Lung (tissue), 12 donors: ENCODE measurements around the gene ADAM12. TPM values are rescaled to one million over a fixed set of nuclear protein-coding genes. Genes with fewer than 3 reads are reported as not detected.

ENCODE experiments used
- ATAC-seq: fragments of 200-7000 bp; cut with Tn5 transposase; one replicate; pipeline ENCODE4 v1.9.1; 2020; ENCODE audit warnings: moderate number of reproducible peaks; ENCODE audit not compliant: insufficient read depth, low FRiP score
- DNase-seq, 3 donors: peaks; one replicate each; pipeline ENCODE4 v3.0.0-alpha.2; 2013 to 2017
- H3K27ac ChIP-seq, 2 donors: one replicate each; pipeline ENCODE4 v1.5.1; 2013; ENCODE audit warnings: mild to moderate bottlenecking in 2 of 2, moderate library complexity in 2 of 2, control low read depth in 1 of 2, inconsistent platforms in 1 of 2, low read depth in 1 of 2, low read length in 1 of 2
- H3K27me3 ChIP-seq, 3 donors: one replicate each; pipeline ENCODE4 v1.5.1; 2013; ENCODE audit warnings: low read length in 2 of 3; ENCODE audit not compliant: control insufficient read depth in 3 of 3, insufficient read depth in 3 of 3
- H3K36me3 ChIP-seq, 4 donors: one replicate each; pipeline ENCODE4 v1.5.1; 2013; ENCODE audit warnings: low read length in 4 of 4, mild to moderate bottlenecking in 1 of 4, moderate library complexity in 1 of 4; ENCODE audit not compliant: control insufficient read depth in 4 of 4, insufficient read depth in 4 of 4
- H3K4me1 ChIP-seq, 5 donors: one replicate each; pipeline ENCODE4 v1.5.1; 2013; ENCODE audit warnings: low read length in 5 of 5, mild to moderate bottlenecking in 2 of 5, moderate library complexity in 1 of 5; ENCODE audit not compliant: control insufficient read depth in 5 of 5, insufficient read depth in 5 of 5
- H3K4me3 ChIP-seq: one replicate; pipeline ENCODE4 v1.5.1; 2013; ENCODE audit warnings: mild to moderate bottlenecking, control low read depth, moderate library complexity
- H3K9ac ChIP-seq, 2 donors: one replicate each; pipeline ENCODE4 v1.5.1; 2013; ENCODE audit warnings: low read length in 2 of 2, control low read depth in 1 of 2; ENCODE audit not compliant: insufficient read depth in 1 of 2
- H3K9me3 ChIP-seq, 4 donors: one replicate each; pipeline ENCODE4 v1.5.1; 2013; ENCODE audit warnings: low read length in 3 of 4, mild to moderate bottlenecking in 1 of 4, moderate library complexity in 1 of 4; ENCODE audit not compliant: control insufficient read depth in 4 of 4, insufficient read depth in 3 of 4
- CTCF ChIP-seq: IDR thresholded peaks from 2 replicates; pipeline ENCODE4 v1.5.1; 2012; ENCODE audit warnings: mild to moderate bottlenecking; ENCODE audit errors: control extremely low read depth, extremely low read depth
- WGBS, 2 donors: extraction: QIAGEN DNeasy Blood & Tissue Kit; methylation state at CpG; one replicate each; pipeline ENCODE4 v1.1.7; 2013; 5-methylcytosine and 5-hydroxymethylcytosine counted together
- polyA plus RNA-seq, 2 donors: library from polyadenylated mRNA; stranded (reverse); fragments of 200-250 nt; gene quantifications; one replicate each; pipeline ENCODE4 v1.2.1, GENCODE V29; 2013
- total RNA-seq, 2 donors: library from RNA; depleted of rRNA in 1 of 2; stranded (reverse); fragments of >200 nt in 1 of 2; gene quantifications; one replicate each; pipeline ENCODE4 v1.2.1, GENCODE V29; 2014 to 2021
- donor health status: control.
- donor health status: control.
- donor health status: Bipolar disorder and iron deficiency.
- donor health status: healthy.
- donor health status: DM: yes; HTN: yes; CAD: no.

ADAM12 gene
- total and polyA plus RNA-seq, 4 donors = 0.16 to 5.8 (median 0.85) TPM

- no peak overlapping the region for H3K4me3 ChIP-seq
- H3K9me3 ChIP-seq = no peaks in the 10 kb centered on the region
- H3K27me3 ChIP-seq = no peaks in the 10 kb centered on the region
- no peak for TF ChIP-seq CTCF
- ATAC-seq (no peak), DNase-seq (no peak)
- 89 to 92% methylated on average over 7 of the region's 7 CpGs for WGBS, 2 donors
- H3K27ac ChIP-seq = no peak overlapping the region
- H3K4me1 ChIP-seq = peaks cover 0 to 18% (median 5%) of the 10 kb centered on the region in 5 donors
- H3K36me3 ChIP-seq = no peaks in the 10 kb centered on the region
- no peak overlapping the region for H3K9ac ChIP-seq
Measured at GRCh38 chr10:126259760-126260479, 128.4 kb downstream of the ADAM12 start.

- Histone ChIP-seq H3K9me3 (peaks cover 0 to 2% (median 0%) of the 10 kb centered on the region in 4 donors), H3K27ac (no peak overlapping the region), H3K36me3 (peaks cover 0 to 3% (median 0%) of the 10 kb centered on the region in 4 donors), H3K27me3 (no peaks in the 10 kb centered on the region), H3K4me1 (peaks cover 0 to 13% (median 0%) of the 10 kb centered on the region in 5 donors), H3K9ac (no peak overlapping the region), H3K4me3 (no peak overlapping the region)
- WGBS, 2 donors = 81 to 94% methylated on average over 1 of the region's 1 CpG
- TF ChIP-seq CTCF = no peak
- no peak for ATAC-seq
- no peak for DNase-seq
Measured at GRCh38 chr10:126256864-126257263, 131.4 kb downstream of the ADAM12 start.

- no peak for ATAC-seq
- Histone ChIP-seq H3K36me3 (peaks cover 0 to 6% (median 0%) of the 10 kb centered on the region in 4 donors), H3K9ac (no peak overlapping the region), H3K4me3 (no peak overlapping the region), H3K27ac (no peak overlapping the region), H3K4me1 (peaks cover 0 to 22% (median 0%) of the 10 kb centered on the region in 5 donors), H3K9me3 (peaks cover 0 to 2% (median 0%) of the 10 kb centered on the region in 4 donors), H3K27me3 (no peaks in the 10 kb centered on the region)
- WGBS, 2 donors = 85% methylated on average over 8 of the region's 8 CpGs
- no peak for DNase-seq
- no peak for TF ChIP-seq CTCF
Measured at GRCh38 chr10:126255313-126255712, 133.0 kb downstream of the ADAM12 start.
